Gastrocnemius medialis (tissue), 4 donors: ENCODE data around the gene PSMD5. TPM values are rescaled to one million over a fixed set of nuclear protein-coding genes. Genes with fewer than 3 reads are reported as not detected.

Experiments used
- ATAC-seq, 2 donors: fragments of 150-250 bp; one replicate each; pipeline ENCODE4 v1.9.1; 2016
- DNase-seq, 2 donors: peaks; one replicate each; pipeline ENCODE4 v3.0.0-alpha.2; 2019
- H3K27ac ChIP-seq, 4 donors: fragments of 200-600 bp; sonication (generic); 1 replicate in 1 of 4; 2 replicates in 3 of 4; pipeline ENCODE4 v1.5.1; 2016 to 2018; ENCODE audit warnings: mild to moderate bottlenecking in 2 of 4, moderate library complexity in 1 of 4
- H3K27me3 ChIP-seq, 3 donors: fragments of 200-600 bp; sonication (generic) in 2 of 3; 1 replicate in 1 of 3; 2 replicates in 2 of 3; pipeline versions ENCODE4 v1.5.1 to v1.6.0; 2016 to 2019; ENCODE audit warnings: mild to moderate bottlenecking in 1 of 3, moderate library complexity in 1 of 3
- H3K36me3 ChIP-seq, 2 donors: fragments of 200-600 bp; sonication (generic) in 1 of 2; one replicate each; pipeline ENCODE4 v1.5.1; 2017 to 2018
- H3K4me1 ChIP-seq, 2 donors: fragments of 200-600 bp; sonication (generic) in 1 of 2; one replicate each; pipeline ENCODE4 v1.5.1; 2016 to 2017; ENCODE audit warnings: mild to moderate bottlenecking in 2 of 2
- H3K4me3 ChIP-seq, 4 donors: fragments of 200-600 bp; sonication (generic) in 3 of 4; 1 replicate in 1 of 4; 2 replicates in 3 of 4; pipeline ENCODE4 v1.5.1; 2016 to 2019; ENCODE audit warnings: mild to moderate bottlenecking in 2 of 4
- H3K9me3 ChIP-seq, 3 donors: fragments of 200-600 bp; sonication (generic) in 2 of 3; 1 replicate in 1 of 3; 2 replicates in 2 of 3; pipeline ENCODE4 v1.5.1; 2016 to 2019
- CTCF ChIP-seq, 5 experiments: fragments of 450-650 bp in 3 of 5; fragments of 200-600 bp in 2 of 5; sonication (generic) in 2 of 5; IDR thresholded peaks in 4 of 5; conservative IDR thresholded peaks in 1 of 5; 1 replicate in 4 of 5; 2 replicates in 1 of 5; pipeline ENCODE4 v1.5.1; 2016 to 2019; ENCODE audit warnings: antibody characterized with exemption in 5 of 5, mild to moderate bottlenecking in 3 of 5, moderate library complexity in 3 of 5
- POLR2A ChIP-seq, 2 donors: fragments of 450-650 bp; IDR thresholded peaks; one replicate each; pipeline ENCODE4 v1.6.1; 2017; ENCODE audit warnings: antibody characterized with exemption in 2 of 2, mild to moderate bottlenecking in 2 of 2, moderate library complexity in 2 of 2
- in situ Hi-C, 4 donors: fragments of 200-750 bp; cut with MboI; loops; one replicate each; pipeline versions ENCODE4 v1.15.0 to v1.8.0; 2017; ENCODE audit warnings: low sequenced_read_pairs in 4 of 4
- intact Hi-C: fragments of 100-400 bp; cut with DNase I; formaldehyde crosslinking; loops from one replicate; pipeline ENCODE4 v1.15.1; 2023; ENCODE audit warnings: low total_unique reads
- total RNA-seq, 4 donors: library from RNA; depleted of rRNA; stranded (reverse); fragments of >200 nt; gene quantifications; one replicate each; pipeline versions ENCODE4 v1.1.0 to v1.2.3, GENCODE V29; 2016

The PSMD5 gene
- total RNA-seq, 4 donors from 2014 or later: 9.3 to 35.3 (median 12.6) TPM

GRCh38 chr9:120829650-120830049 lies 13.1 kb downstream of the PSMD5 start:
- no peaks in the 10 kb centered on the region for H3K4me1 ChIP-seq
- intact Hi-C loops: no loop called here
- ATAC-seq: no peak
- H3K9me3 ChIP-seq: no peaks in the 10 kb centered on the region
- H3K27me3 ChIP-seq: no peaks in the 10 kb centered on the region
- in situ Hi-C loops: no loop called here
- no peak for DNase-seq
- no peak overlapping the region for H3K4me3 ChIP-seq
- H3K36me3 ChIP-seq: peaks cover 0 to 71% of the 10 kb centered on the region in 2 donors
- no peak overlapping the region for H3K27ac ChIP-seq
- TF ChIP-seq POLR2A (IDR thresholded peaks at IDR 0.05) (no peak), CTCF (IDR thresholded peaks at IDR 0.05 in 4 of 5, conservative IDR thresholded peaks at IDR 0.05 in 1 of 5) (no peak)

GRCh38 chr9:120820095-120820494 lies 22.6 kb downstream of the PSMD5 start:
- ATAC-seq: no peak

GRCh38 chr9:120818595-120818994 lies 24.1 kb downstream of the PSMD5 start:
- TF ChIP-seq CTCF (IDR thresholded peaks at IDR 0.05 in 4 of 5, conservative IDR thresholded peaks at IDR 0.05 in 1 of 5) (no peak), POLR2A (IDR thresholded peaks at IDR 0.05) (no peak)
- DNase-seq (no peak), ATAC-seq (no peak)
- intact Hi-C loops: no loop called here
- Histone ChIP-seq H3K36me3 (peaks cover 4 to 50% of the 10 kb centered on the region in 2 donors), H3K27ac (no peak overlapping the region), H3K4me3 (no peak overlapping the region), H3K27me3 (no peaks in the 10 kb centered on the region), H3K4me1 (no peaks in the 10 kb centered on the region), H3K9me3 (no peaks in the 10 kb centered on the region)
- in situ Hi-C loops: no loop called here

More at GRCh38 chr9:120820095-120820494, 22.6 kb downstream of the PSMD5 start:
- Histone ChIP-seq H3K4me1 (no peaks in the 10 kb centered on the region), H3K4me3 (no peak overlapping the region), H3K27ac (no peak overlapping the region), H3K36me3 (peaks cover 4 to 58% of the 10 kb centered on the region in 2 donors), H3K27me3 (no peaks in the 10 kb centered on the region), H3K9me3 (no peaks in the 10 kb centered on the region)
- TF ChIP-seq POLR2A (IDR thresholded peaks at IDR 0.05) (no peak), CTCF (IDR thresholded peaks at IDR 0.05 in 4 of 5, conservative IDR thresholded peaks at IDR 0.05 in 1 of 5) (no peak)
- intact Hi-C loops (no loop called here), in situ Hi-C loops (no loop called here)
- no peak for DNase-seq

GRCh38 chr9:120815075-120815474 lies 27.6 kb downstream of the PSMD5 start:
- intact Hi-C loops (no loop called here), in situ Hi-C loops (no loop called here)
- Histone ChIP-seq H3K27me3 (no peaks in the 10 kb centered on the region), H3K27ac (no peak overlapping the region), H3K9me3 (no peaks in the 10 kb centered on the region), H3K36me3 (peaks cover 0 to 23% of the 10 kb centered on the region in 2 donors), H3K4me3 (no peak overlapping the region), H3K4me1 (no peaks in the 10 kb centered on the region)
- no peak for DNase-seq
- no peak for ATAC-seq
- TF ChIP-seq POLR2A (IDR thresholded peaks at IDR 0.05): no peak
- TF ChIP-seq CTCF (IDR thresholded peaks at IDR 0.05 in 4 of 5, conservative IDR thresholded peaks at IDR 0.05 in 1 of 5): no peak

GRCh38 chr9:120808931-120809330 lies 33.8 kb downstream of the PSMD5 start:
- TF ChIP-seq POLR2A (IDR thresholded peaks at IDR 0.05) (no peak), CTCF (IDR thresholded peaks at IDR 0.05 in 4 of 5, conservative IDR thresholded peaks at IDR 0.05 in 1 of 5) (no peak)
- intact Hi-C loops: no loop called here

More at GRCh38 chr9:120808931-120809330, 33.8 kb downstream of the PSMD5 start:
- no peaks in the 10 kb centered on the region for H3K27me3 ChIP-seq
- H3K36me3 ChIP-seq: no peaks in the 10 kb centered on the region
- H3K4me3 ChIP-seq: no peak overlapping the region
- DNase-seq (no peak), ATAC-seq (no peak)
- peaks cover 0 to 8% (median 0%) of the 10 kb centered on the region in 3 donors for H3K9me3 ChIP-seq
- in situ Hi-C loops: no loop called here
- H3K4me1 ChIP-seq: no peaks in the 10 kb centered on the region
- H3K27ac ChIP-seq: no peak overlapping the region
